OCI-LY1 (cell line): Measurements from ENCODE around the gene SELPLG.

ENCODE experiments used
- H2AFZ ChIP-seq: fragments of 200-600 bp; sonication (generic), shearing (Covaris generic); 2 replicates; pipeline ENCODE4 v1.6.0; 2014; ENCODE audit warnings: antibody characterized with exemption, mild to moderate bottlenecking, low read length
- H3F3A ChIP-seq: fragments of 200-600 bp; sonication (generic), shearing (Covaris generic); 2 replicates; pipeline ENCODE4 v1.6.0; 2014; ENCODE audit warnings: mild to moderate bottlenecking, antibody characterized with exemption, low read length, moderate library complexity; ENCODE audit not compliant: insufficient read depth
- H3K27ac ChIP-seq: fragments of 200-600 bp; sonication (generic); 2 replicates; pipeline ENCODE4 v1.5.1; 2014; ENCODE audit warnings: low read length, mixed run types, mild to moderate bottlenecking, low read depth; ENCODE audit not compliant: poor library complexity, severe bottlenecking
- H3K27me3 ChIP-seq: fragments of 200-600 bp; sonication (generic); 2 replicates; pipeline ENCODE4 v1.6.0; 2014; ENCODE audit warnings: antibody characterized with exemption, mild to moderate bottlenecking, low read length, moderate library complexity; ENCODE audit not compliant: insufficient read depth
- H3K36me3 ChIP-seq: fragments of 200-600 bp; sonication (generic); 2 replicates; pipeline ENCODE4 v1.6.1; 2014; ENCODE audit warnings: mild to moderate bottlenecking, antibody characterized with exemption, low read length, moderate library complexity, mixed read lengths; ENCODE audit not compliant: insufficient read depth
- H3K4me1 ChIP-seq: fragments of 200-600 bp; sonication (generic); 2 replicates; pipeline ENCODE4 v1.5.1; 2014; ENCODE audit warnings: mild to moderate bottlenecking, low read length, moderate library complexity; ENCODE audit not compliant: insufficient read depth, severe bottlenecking
- H3K4me2 ChIP-seq: fragments of 200-600 bp; sonication (generic), shearing (Covaris generic); 2 replicates; pipeline ENCODE4 v1.6.1; 2014; ENCODE audit warnings: low read length
- H3K4me3 ChIP-seq: fragments of 200-600 bp; sonication (generic); 2 replicates; pipeline ENCODE4 v1.5.1; 2014; ENCODE audit warnings: low read length, low read depth, mild to moderate bottlenecking, mixed read lengths; ENCODE audit not compliant: poor library complexity, severe bottlenecking
- H3K79me2 ChIP-seq: fragments of 200-600 bp; shearing (Covaris generic); 2 replicates; pipeline ENCODE4 v1.6.1; 2016; ENCODE audit warnings: mixed run types, low read length, mixed read lengths; ENCODE audit not compliant: insufficient read depth
- H3K9ac ChIP-seq: fragments of 200-600 bp; sonication (generic), shearing (Covaris generic); 2 replicates; pipeline ENCODE4 v1.6.1; 2014; ENCODE audit warnings: mild to moderate bottlenecking, low read length, mixed read lengths
- H3K9me2 ChIP-seq: fragments of 200-600 bp; sonication (generic), shearing (Covaris generic); 2 replicates; pipeline ENCODE4 v1.6.1; 2014; ENCODE audit warnings: low read depth, mild to moderate bottlenecking, low read length, mixed read lengths
- H3K9me3 ChIP-seq: fragments of 200-600 bp; shearing (Covaris generic); 2 replicates; pipeline ENCODE4 v1.6.1; 2014; ENCODE audit warnings: low read length, mixed read lengths
- H4K20me1 ChIP-seq: fragments of 200-600 bp; sonication (generic), shearing (Covaris generic); 2 replicates; pipeline ENCODE4 v1.6.0; 2016; ENCODE audit warnings: mild to moderate bottlenecking, low read length; ENCODE audit not compliant: insufficient read depth
- CTCF ChIP-seq: fragments of 200-600 bp; sonication (generic), shearing (Covaris generic); IDR thresholded peaks from 2 replicates; pipeline ENCODE4 v1.5.1; 2017; ENCODE audit warnings: mild to moderate bottlenecking, antibody characterized with exemption, low read length, moderate library complexity, mixed read lengths
- EZH2 ChIP-seq: fragments of 200-600 bp; sonication (generic), shearing (Covaris generic); IDR thresholded peaks from 2 replicates; pipeline ENCODE4 v1.8.0; 2017; ENCODE audit warnings: borderline replicate concordance, mixed run types, mild to moderate bottlenecking, antibody characterized with exemption, low read length, moderate library complexity, mixed read lengths

The SELPLG gene

GRCh38 chr12:108604208-108604941 is 29.3 kb downstream of the SELPLG start:
- Histone ChIP-seq H3K4me1 (no peaks in the 10 kb centered on the region), H3K4me3 (no peak overlapping the region)
- TF ChIP-seq CTCF (no peak), EZH2 (no peak)

GRCh38 chr12:108603743-108604142 is 30.0 kb downstream of the SELPLG start:
- H3K9me3 ChIP-seq: no peaks in the 10 kb centered on the region

More at GRCh38 chr12:108604208-108604941, 29.3 kb downstream of the SELPLG start:
- Histone ChIP-seq H3K9ac (no peak overlapping the region), H3F3A (no peaks in the 10 kb centered on the region), H2AFZ (no peak overlapping the region), H3K4me2 (no peak overlapping the region), H3K27me3 (no peaks in the 10 kb centered on the region), H3K36me3 (no peaks in the 10 kb centered on the region), H4K20me1 (no peaks in the 10 kb centered on the region), H3K79me2 (no peaks in the 10 kb centered on the region), H3K9me2 (no peaks in the 10 kb centered on the region), H3K27ac (no peak overlapping the region), H3K9me3 (no peaks in the 10 kb centered on the region)

GRCh38 chr12:108602976-108603704 is 30.6 kb downstream of the SELPLG start:
- H3K27me3 ChIP-seq: no peaks in the 10 kb centered on the region
- H4K20me1 ChIP-seq: no peaks in the 10 kb centered on the region
- H3F3A ChIP-seq: no peaks in the 10 kb centered on the region
- no peak overlapping the region for H3K27ac ChIP-seq
- no peak overlapping the region for H3K4me3 ChIP-seq
- TF ChIP-seq CTCF (no peak), EZH2 (no peak)
- no peaks in the 10 kb centered on the region for H3K36me3 ChIP-seq
- no peak overlapping the region for H3K4me2 ChIP-seq
- no peaks in the 10 kb centered on the region for H3K9me2 ChIP-seq
- H3K9ac ChIP-seq: no peak overlapping the region
- H3K4me1 ChIP-seq: no peaks in the 10 kb centered on the region
- H3K79me2 ChIP-seq: no peaks in the 10 kb centered on the region
- H2AFZ ChIP-seq: no peak overlapping the region
- H3K9me3 ChIP-seq: no peaks in the 10 kb centered on the region

More at GRCh38 chr12:108603743-108604142, 30.0 kb downstream of the SELPLG start:
- H3K27me3 ChIP-seq: no peaks in the 10 kb centered on the region
- no peak overlapping the region for H3K4me3 ChIP-seq
- no peak overlapping the region for H3K27ac ChIP-seq
- no peaks in the 10 kb centered on the region for H3K79me2 ChIP-seq
- H2AFZ ChIP-seq: no peak overlapping the region
- no peak overlapping the region for H3K4me2 ChIP-seq
- H3K9ac ChIP-seq: no peak overlapping the region
- no peaks in the 10 kb centered on the region for H3K4me1 ChIP-seq
- no peaks in the 10 kb centered on the region for H4K20me1 ChIP-seq
- H3K9me2 ChIP-seq: no peaks in the 10 kb centered on the region
- no peaks in the 10 kb centered on the region for H3F3A ChIP-seq
- H3K36me3 ChIP-seq: no peaks in the 10 kb centered on the region
- TF ChIP-seq CTCF (no peak), EZH2 (no peak)
